Right lobe of liver (tissue), 4 donors: Measurements from ENCODE around the gene PDE6G.

ENCODE experiments used
- POLR2A ChIP-seq: fragments of 450-650 bp; IDR thresholded peaks from one replicate; pipeline ENCODE4 v1.6.1; 2017; ENCODE audit warnings: antibody characterized with exemption, mild to moderate bottlenecking
- TF ChIP-seq, protein P1 (sequence below), 4 donors: fragments of 200-600 bp in 3 of 4; fragments of 450-650 bp in 1 of 4; IDR thresholded peaks; one replicate each; pipeline versions ENCODE4 v1.5.1 to v1.8.0; 2016 to 2022; ENCODE audit warnings: antibody characterized with exemption in 4 of 4, mild to moderate bottlenecking in 2 of 4
- donor health status: DM: no; HTN: no; CAD: no.
- donor health status: DM: no; HTN: no; CAD: no.
- donor health status: DM: no; HTN: yes; CAD: no.

- TF ChIP-seq, protein P1, sequence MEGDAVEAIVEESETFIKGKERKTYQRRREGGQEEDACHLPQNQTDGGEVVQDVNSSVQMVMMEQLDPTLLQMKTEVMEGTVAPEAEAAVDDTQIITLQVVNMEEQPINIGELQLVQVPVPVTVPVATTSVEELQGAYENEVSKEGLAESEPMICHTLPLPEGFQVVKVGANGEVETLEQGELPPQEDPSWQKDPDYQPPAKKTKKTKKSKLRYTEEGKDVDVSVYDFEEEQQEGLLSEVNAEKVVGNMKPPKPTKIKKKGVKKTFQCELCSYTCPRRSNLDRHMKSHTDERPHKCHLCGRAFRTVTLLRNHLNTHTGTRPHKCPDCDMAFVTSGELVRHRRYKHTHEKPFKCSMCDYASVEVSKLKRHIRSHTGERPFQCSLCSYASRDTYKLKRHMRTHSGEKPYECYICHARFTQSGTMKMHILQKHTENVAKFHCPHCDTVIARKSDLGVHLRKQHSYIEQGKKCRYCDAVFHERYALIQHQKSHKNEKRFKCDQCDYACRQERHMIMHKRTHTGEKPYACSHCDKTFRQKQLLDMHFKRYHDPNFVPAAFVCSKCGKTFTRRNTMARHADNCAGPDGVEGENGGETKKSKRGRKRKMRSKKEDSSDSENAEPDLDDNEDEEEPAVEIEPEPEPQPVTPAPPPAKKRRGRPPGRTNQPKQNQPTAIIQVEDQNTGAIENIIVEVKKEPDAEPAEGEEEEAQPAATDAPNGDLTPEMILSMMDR (IDR thresholded peaks at IDR 0.05) = no peak
- TF ChIP-seq POLR2A = no peak
These were observed 38.5 kb upstream of the PDE6G start for GRCh38 chr17:81694810-81695209.
